HCT116 (cell line): Measurements from ENCODE around the gene SCP2.

Experiments used
- EZH2 ChIP-seq: fragments of 200-600 bp; sonication (generic); IDR thresholded peaks from 2 replicates; pipeline ENCODE4 v1.6.1; 2017; ENCODE audit warnings: antibody characterized with exemption, mixed run types
- EZH2phosphoT487 ChIP-seq: fragments of 200-600 bp; IDR thresholded peaks from 2 replicates; pipeline ENCODE4 v1.6.1; 2018; ENCODE audit warnings: antibody characterized with exemption, borderline replicate concordance
- MAX ChIP-seq: IDR thresholded peaks from 2 replicates; pipeline ENCODE4 v1.6.1; 2012
- POLR2A ChIP-seq: IDR thresholded peaks from 2 replicates; pipeline ENCODE4 v1.7.0; 2011; ENCODE audit warnings: borderline replicate concordance; ENCODE audit not compliant: insufficient read depth, insufficient read length; ENCODE audit errors: extremely low read depth
- POLR2AphosphoS5 ChIP-seq: IDR thresholded peaks from 2 replicates; pipeline ENCODE4 v1.6.1; 2011; ENCODE audit warnings: mild to moderate bottlenecking, low read depth, low read length, moderate library complexity
- RAD21 ChIP-seq: IDR thresholded peaks from 2 replicates; pipeline ENCODE4 v1.6.1; 2012; ENCODE audit warnings: low read depth, mild to moderate bottlenecking
- SRF ChIP-seq: IDR thresholded peaks from 2 replicates; pipeline ENCODE4 v1.6.1; 2012; ENCODE audit warnings: low read depth
- TF ChIP-seq, protein P1 (sequence below), 3 experiments: fragments of 200-600 bp in 1 of 3; sonication (generic) in 1 of 3; IDR thresholded peaks in 2 of 3; conservative IDR thresholded peaks in 1 of 3; 2 replicates each; pipeline ENCODE4 v1.5.1; 2012 to 2017; ENCODE audit warnings: low read depth in 2 of 3, low read length in 2 of 3, antibody characterized with exemption in 1 of 3, borderline replicate concordance in 1 of 3, control low read depth in 1 of 3, mild to moderate bottlenecking in 1 of 3, mixed read lengths in 1 of 3, mixed run types in 1 of 3, moderate library complexity in 1 of 3; ENCODE audit not compliant: insufficient read depth in 1 of 3

GRCh38 chr1:52911541-52911940 lies 15.5 kb upstream of the SCP2 start:
- TF ChIP-seq, protein P1, sequence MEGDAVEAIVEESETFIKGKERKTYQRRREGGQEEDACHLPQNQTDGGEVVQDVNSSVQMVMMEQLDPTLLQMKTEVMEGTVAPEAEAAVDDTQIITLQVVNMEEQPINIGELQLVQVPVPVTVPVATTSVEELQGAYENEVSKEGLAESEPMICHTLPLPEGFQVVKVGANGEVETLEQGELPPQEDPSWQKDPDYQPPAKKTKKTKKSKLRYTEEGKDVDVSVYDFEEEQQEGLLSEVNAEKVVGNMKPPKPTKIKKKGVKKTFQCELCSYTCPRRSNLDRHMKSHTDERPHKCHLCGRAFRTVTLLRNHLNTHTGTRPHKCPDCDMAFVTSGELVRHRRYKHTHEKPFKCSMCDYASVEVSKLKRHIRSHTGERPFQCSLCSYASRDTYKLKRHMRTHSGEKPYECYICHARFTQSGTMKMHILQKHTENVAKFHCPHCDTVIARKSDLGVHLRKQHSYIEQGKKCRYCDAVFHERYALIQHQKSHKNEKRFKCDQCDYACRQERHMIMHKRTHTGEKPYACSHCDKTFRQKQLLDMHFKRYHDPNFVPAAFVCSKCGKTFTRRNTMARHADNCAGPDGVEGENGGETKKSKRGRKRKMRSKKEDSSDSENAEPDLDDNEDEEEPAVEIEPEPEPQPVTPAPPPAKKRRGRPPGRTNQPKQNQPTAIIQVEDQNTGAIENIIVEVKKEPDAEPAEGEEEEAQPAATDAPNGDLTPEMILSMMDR (IDR thresholded peaks at IDR 0.05 in 2 of 3, conservative IDR thresholded peaks at IDR 0.05 in 1 of 3; ENCODE audit: borderline replicate concordance in 1 of 3, insufficient read depth in 1 of 3, low read depth in 2 of 3, low read length in 2 of 3), result no peak
- TF ChIP-seq POLR2A (no peak), SRF (no peak), RAD21 (no peak), POLR2AphosphoS5 (no peak), EZH2phosphoT487 (no peak), EZH2 (no peak), MAX (no peak)
